B cell (primary cell): ENCODE data around the gene ADORA2B. TPM values are rescaled to one million over a fixed set of nuclear protein-coding genes. Genes with fewer than 3 reads are reported as not detected.

Experiments
- ATAC-seq: fragments of 200-7000 bp; cut with Tn5 transposase; one replicate; pipeline ENCODE4 v1.10.0; 2021; ENCODE audit warnings: low read depth, mild to moderate bottlenecking, moderate number of reproducible peaks, moderate library complexity
- CTCF ChIA-PET: fragments of 350-600 bp; sonication (Branson Sonifier 250); formaldehyde crosslinking; loops from one replicate; lab custom pipeline; 2021; ENCODE audit warnings: antibody characterized with exemption, inconsistent platforms; lab: Charles Lee
- POLR2A ChIA-PET: fragments of 350-600 bp; sonication (Branson Sonifier 250); formaldehyde crosslinking; loops from one replicate; lab custom pipeline; 2021; ENCODE audit warnings: antibody characterized with exemption; lab: Charles Lee
- DNase-seq: peaks from one replicate; pipeline ENCODE4 v3.0.0; 2013
- H2AFZ ChIP-seq: 2 replicates; pipeline ENCODE4 v1.6.1; 2012; ENCODE audit warnings: mild to moderate bottlenecking, low read depth, low read length; ENCODE audit not compliant: insufficient read depth, poor library complexity, severe bottlenecking
- H3K27ac ChIP-seq, 2 donors: 1 replicate in 1 of 2; 2 replicates in 1 of 2; pipeline ENCODE4 v1.5.1; 2012 to 2013; ENCODE audit warnings: low read length in 2 of 2, mild to moderate bottlenecking in 2 of 2, moderate library complexity in 1 of 2
- H3K27me3 ChIP-seq, 4 experiments: fragments of 200-600 bp in 1 of 4; sonication (generic) in 1 of 4; replicated peaks in 1 of 4; 1 replicate in 2 of 4; 2 replicates in 2 of 4; pipeline versions ENCODE4 v1.6.1 to v1.7.0; 2013 to 2016; ENCODE audit warnings: low read length in 3 of 4, mild to moderate bottlenecking in 2 of 4, mixed read lengths in 1 of 4, moderate library complexity in 1 of 4; ENCODE audit not compliant: insufficient read depth in 4 of 4, control insufficient read depth in 3 of 4; ENCODE audit errors: control extremely low read depth in 1 of 4
- H3K36me3 ChIP-seq, 2 experiments: replicated peaks in 1 of 2; 1 replicate in 1 of 2; 2 replicates in 1 of 2; pipeline versions ENCODE4 v1.6.1 to v1.7.1; 2013; ENCODE audit warnings: low read length in 1 of 2; ENCODE audit not compliant: insufficient read depth in 2 of 2, control insufficient read depth in 1 of 2; ENCODE audit errors: control extremely low read depth in 1 of 2, extremely low read depth in 1 of 2
- H3K4me1 ChIP-seq, 2 donors: fragments of 200-600 bp in 1 of 2; sonication (generic) in 1 of 2; 1 replicate in 1 of 2; 2 replicates in 1 of 2; pipeline versions ENCODE4 v1.5.1 to v1.6.1; 2013 to 2017; ENCODE audit warnings: low read length in 2 of 2; ENCODE audit not compliant: control insufficient read depth in 2 of 2, insufficient read depth in 2 of 2
- H3K4me2 ChIP-seq: replicated peaks from 2 replicates; pipeline ENCODE3; 2012; ENCODE audit warnings: mild to moderate bottlenecking, low read depth, low read length; ENCODE audit not compliant: poor library complexity, severe bottlenecking
- H3K4me3 ChIP-seq, 5 experiments: fragments of 200-600 bp in 1 of 5; sonication (generic) in 1 of 5; 1 replicate in 3 of 5; 2 replicates in 2 of 5; pipeline versions ENCODE4 v1.5.1 to v1.7.0; 2011 to 2016; ENCODE audit warnings: low read length in 4 of 5, mild to moderate bottlenecking in 4 of 5, low read depth in 2 of 5, control low read depth in 1 of 5, moderate library complexity in 1 of 5; ENCODE audit not compliant: insufficient read depth in 1 of 5; ENCODE audit errors: control extremely low read depth in 1 of 5, extremely low read depth in 1 of 5
- H3K79me2 ChIP-seq: fragments of 200-600 bp; sonication (generic); one replicate; pipeline ENCODE4 v1.6.0; 2016; ENCODE audit warnings: low read length; ENCODE audit not compliant: control insufficient read depth, insufficient read depth
- H3K9ac ChIP-seq: fragments of 200-600 bp; sonication (generic); 2 replicates; pipeline ENCODE4 v1.6.1; 2017; ENCODE audit warnings: mild to moderate bottlenecking, low read length, moderate library complexity
- H3K9me3 ChIP-seq, 3 donors: one replicate each; pipeline versions ENCODE4 v1.6.1 to v1.7.1; 2013; ENCODE audit warnings: low read length in 2 of 3; ENCODE audit not compliant: control insufficient read depth in 2 of 3, insufficient read depth in 1 of 3; ENCODE audit errors: control extremely low read depth in 1 of 3
- H4K20me1 ChIP-seq: 2 replicates; pipeline ENCODE4 v1.6.0; 2012; ENCODE audit warnings: mild to moderate bottlenecking, low read length; ENCODE audit not compliant: insufficient read depth, control insufficient read depth, poor library complexity, severe bottlenecking
- H3K27ac Mint-ChIP-seq: one replicate; pipeline ENCODE4 v1.8.0; 2021; ENCODE audit warnings: mixed read lengths
- H3K27me3 Mint-ChIP-seq: one replicate; pipeline ENCODE4 v1.8.0; 2021; ENCODE audit warnings: mixed read lengths
- H3K4me1 Mint-ChIP-seq: one replicate; pipeline ENCODE4 v1.8.0; 2021; ENCODE audit warnings: mixed read lengths
- H3K4me3 Mint-ChIP-seq: one replicate; pipeline ENCODE4 v1.8.0; 2021; ENCODE audit warnings: mixed read lengths
- H3K9me3 Mint-ChIP-seq: one replicate; pipeline ENCODE4 v1.8.0; 2022; ENCODE audit warnings: mixed read lengths; ENCODE audit not compliant: insufficient read depth
- CTCF ChIP-seq: fragments of 200-600 bp; IDR thresholded peaks from one replicate; pipeline ENCODE4 v1.8.0; 2022; ENCODE audit warnings: antibody characterized with exemption, mild to moderate bottlenecking
- EZH2 ChIP-seq: IDR thresholded peaks from 2 replicates; pipeline ENCODE4 v1.6.1; 2012; ENCODE audit warnings: borderline replicate concordance, low read depth, mild to moderate bottlenecking, moderate library complexity, low read length; ENCODE audit not compliant: insufficient read depth, poor library complexity, severe bottlenecking
- whole genome bisulfite sequencing: methylation state at CpG from one replicate; pipeline ENCODE4 v1.1.5; 2013; ENCODE audit warnings: missing lambda C conversion rate; ENCODE audit not compliant: insufficient coverage; 5-methylcytosine and 5-hydroxymethylcytosine counted together
- intact Hi-C: fragments of 100-400 bp; cut with micrococcal nuclease; formaldehyde crosslinking; loops from one replicate; pipeline ENCODE4 v1.10.0; 2022
- polyA plus RNA-seq: library from polyadenylated mRNA; depleted of rRNA; stranded (reverse); fragments of >200 nt; gene quantifications from 2 replicates; pipeline ENCODE4 v1.2.3, GENCODE V29; 2012
- total RNA-seq, 2 donors: library from RNA; stranded (reverse); fragments of 120-200 nt in 1 of 2; gene quantifications; 1 replicate in 1 of 2; 2 replicates in 1 of 2; pipeline versions ENCODE4 v1.2.3 to v1.2.4, GENCODE V29; 2013 to 2022

Gene ADORA2B
- total and polyA plus RNA-seq, 2 donors (not counting 1 experiment from before 2014, with no cell fraction given), result not detected

GRCh38 chr17:15945527-15946191, 729 bp downstream of the ADORA2B start:
- Mint-ChIP-seq H3K4me1 (peaks cover 17% of the 10 kb centered on the region), H3K4me3 (peak overlapping the region; percentile 80), H3K27me3 (peaks cover 43% of the 10 kb centered on the region), H3K9me3 (no peaks in the 10 kb centered on the region), H3K27ac (no peak overlapping the region)
- ATAC-seq, result no peak
- ChIA-PET CTCF (interaction anchor here (1.1 to 2.3 kb wide), 2 partner anchors 13 to 52 kb away, joined by 4 to 14 read pairs; no protein-coding TSS in a partner anchor), POLR2A (interaction anchor here (0.9 kb wide), 1 partner anchor 53 kb away, joined by 3 read pairs; the partner anchor contains the start of gene ZSWIM7)
- no peaks in the 10 kb centered on the region for H4K20me1 ChIP-seq
- peak overlapping the region in 4 of 5 experiments; percentile 15 to 56 (median 46) for H3K4me3 ChIP-seq
- H3K79me2 ChIP-seq, result no peaks in the 10 kb centered on the region
- H3K36me3 ChIP-seq, result no peaks in the 10 kb centered on the region
- H2AFZ ChIP-seq, result peak overlapping the region; percentile 73
- H3K27me3 ChIP-seq, result peaks cover 0 to 46% (median 14%) of the 10 kb centered on the region in 4 experiments
- peaks cover 15 to 18% of the 10 kb centered on the region in 2 donors for H3K4me1 ChIP-seq
- 10% methylated on average over 64 of the region's 64 CpGs for WGBS
- H3K27ac ChIP-seq, result no peak overlapping the region
- no peak for DNase-seq
- intact Hi-C loops, result no loop called here
- H3K9ac ChIP-seq, result peak overlapping the region; percentile 49
- H3K4me2 ChIP-seq, result peak overlapping the region; percentile 88
- TF ChIP-seq EZH2 (no peak), CTCF (no peak)
- H3K9me3 ChIP-seq, result peaks cover 0 to 12% (median 0%) of the 10 kb centered on the region in 3 donors

GRCh38 chr17:15946611-15947120, 1.7 kb downstream of the ADORA2B start:
- ChIA-PET POLR2A (no interaction called here), CTCF (no interaction called here)
- H3K36me3 ChIP-seq, result no peaks in the 10 kb centered on the region
- Mint-ChIP-seq H3K4me1 (peaks cover 17% of the 10 kb centered on the region), H3K27me3 (peaks cover 37% of the 10 kb centered on the region), H3K27ac (no peak overlapping the region), H3K4me3 (peak overlapping the region; percentile 51), H3K9me3 (no peaks in the 10 kb centered on the region)
- H2AFZ ChIP-seq, result no peak overlapping the region
- H3K4me3 ChIP-seq, result no peak overlapping the region
- no peak overlapping the region for H3K9ac ChIP-seq
- 85% methylated on average over 9 of the region's 9 CpGs for WGBS
- no peak overlapping the region for H3K27ac ChIP-seq
- peaks cover 15 to 18% of the 10 kb centered on the region in 2 donors for H3K4me1 ChIP-seq
- no peaks in the 10 kb centered on the region for H3K79me2 ChIP-seq
- no peak for DNase-seq
- no peak for TF ChIP-seq EZH2
- TF ChIP-seq CTCF, result no peak
- intact Hi-C loops, result no loop called here
- H3K9me3 ChIP-seq, result peaks cover 0 to 8% (median 0%) of the 10 kb centered on the region in 3 donors
- H3K4me2 ChIP-seq, result no peak overlapping the region
- ATAC-seq, result no peak
- H4K20me1 ChIP-seq, result no peaks in the 10 kb centered on the region
- peaks cover 0 to 41% (median 14%) of the 10 kb centered on the region in 4 experiments for H3K27me3 ChIP-seq
